Endothelial cell of umbilical vein (primary cell): ENCODE measurements around the gene PTPRK.

Experiments
- CTCF ChIP-seq, 2 donors: IDR thresholded peaks; 1 replicate in 1 of 2; 2 replicates in 1 of 2; pipeline ENCODE4 v1.5.1; 2011; ENCODE audit warnings: low read length in 2 of 2, mild to moderate bottlenecking in 2 of 2, moderate library complexity in 2 of 2, control low read depth in 1 of 2, inconsistent platforms in 1 of 2, low read depth in 1 of 2; ENCODE audit not compliant: insufficient read depth in 1 of 2; ENCODE audit errors: extremely low read depth in 1 of 2
- EZH2 ChIP-seq: IDR thresholded peaks from 2 replicates; pipeline ENCODE4 v1.6.1; 2012; ENCODE audit warnings: borderline replicate concordance, low read depth, mild to moderate bottlenecking, moderate library complexity, low read length, inconsistent platforms; ENCODE audit not compliant: severe bottlenecking
- MYC ChIP-seq: IDR thresholded peaks from one replicate; pipeline ENCODE4 v1.6.1; 2011; ENCODE audit warnings: mild to moderate bottlenecking, low read depth, low read length
- POLR2A ChIP-seq: IDR thresholded peaks from 2 replicates; pipeline ENCODE4 v1.6.1; 2012; ENCODE audit warnings: low read depth, mild to moderate bottlenecking, control low read depth, low read length

GRCh38 chr6:128152551-128152950, 367.8 kb downstream of the PTPRK start:
- no peak for TF ChIP-seq CTCF (IDR thresholded peaks at IDR 0.05; ENCODE audit: extremely low read depth in 1 of 2, insufficient read depth in 1 of 2, low read depth in 1 of 2, low read length in 2 of 2)
- TF ChIP-seq MYC: no peak
- no peak for TF ChIP-seq POLR2A
- no peak for TF ChIP-seq EZH2
